ENCODE data around the gene CCDC91. TPM values are rescaled to one million over a fixed set of nuclear protein-coding genes. Genes with fewer than 3 reads are reported as not detected.
A peak's percentile ranks its signal among the peaks of the same experiment; 100 is the strongest.

CCDC91 gene
- total and polyA plus RNA-seq, 9 of the 15 experiments (the other 6 are each of a cell fraction or from before 2014, with no cell fraction given), result 10.1 to 31.1 (median 26.3) TPM

DNA sequence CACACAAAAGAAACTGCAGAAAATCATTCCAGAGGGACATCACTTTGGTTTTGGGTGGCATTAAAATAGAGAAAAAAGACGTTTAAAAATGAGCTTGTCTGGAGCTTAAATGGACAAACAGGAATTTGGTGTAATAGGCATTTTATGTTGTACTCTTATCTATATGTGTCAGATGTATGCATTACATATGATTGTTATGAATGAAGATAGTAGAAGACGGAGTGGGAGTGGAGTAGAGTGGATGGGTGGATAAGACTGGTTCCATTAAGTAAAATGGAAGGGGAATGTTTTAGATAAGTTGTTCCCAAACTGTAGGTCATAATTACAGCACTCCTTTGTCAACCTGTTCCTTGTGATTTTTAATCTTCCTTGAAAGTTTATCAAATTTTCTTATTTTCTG lies 1.9 kb downstream of the CCDC91 start (continued):
- TF ChIP-seq, protein P1, sequence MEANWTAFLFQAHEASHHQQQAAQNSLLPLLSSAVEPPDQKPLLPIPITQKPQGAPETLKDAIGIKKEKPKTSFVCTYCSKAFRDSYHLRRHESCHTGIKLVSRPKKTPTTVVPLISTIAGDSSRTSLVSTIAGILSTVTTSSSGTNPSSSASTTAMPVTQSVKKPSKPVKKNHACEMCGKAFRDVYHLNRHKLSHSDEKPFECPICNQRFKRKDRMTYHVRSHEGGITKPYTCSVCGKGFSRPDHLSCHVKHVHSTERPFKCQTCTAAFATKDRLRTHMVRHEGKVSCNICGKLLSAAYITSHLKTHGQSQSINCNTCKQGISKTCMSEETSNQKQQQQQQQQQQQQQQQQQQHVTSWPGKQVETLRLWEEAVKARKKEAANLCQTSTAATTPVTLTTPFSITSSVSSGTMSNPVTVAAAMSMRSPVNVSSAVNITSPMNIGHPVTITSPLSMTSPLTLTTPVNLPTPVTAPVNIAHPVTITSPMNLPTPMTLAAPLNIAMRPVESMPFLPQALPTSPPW (CRISPR knock-in tag; IDR thresholded peaks at IDR 0.05), result peak; percentile 32; the same call in 1 of the 2 replicates
- TF ChIP-seq MEF2D (tag; conservative IDR thresholded peaks at IDR 0.05; ENCODE audit: low read depth) (0 out of 2 replicates have a peak, but pooled peaks have one; percentile 33), DACH1 (IDR thresholded peaks at IDR 0.05; ENCODE audit: partially characterized antibody) (peak; percentile 90), CREB1 (IDR thresholded peaks at IDR 0.05) (peak; percentile 57; the same call in 1 of the 2 replicates), CREB1 (CRISPR knock-in tag; IDR thresholded peaks at IDR 0.05) (no peak), DMBX1 (CRISPR knock-in tag; IDR thresholded peaks at IDR 0.05; ENCODE audit: borderline replicate concordance) (0 out of 2 replicates have a peak, but pooled peaks have one; percentile 37), ZC3H8 (IDR thresholded peaks at IDR 0.05) (no peak), BRD9 (IDR thresholded peaks at IDR 0.05; ENCODE audit: low read depth, partially characterized antibody) (peak; percentile 41), RAD51 (IDR thresholded peaks at IDR 0.05; ENCODE audit: borderline replicate concordance, low read depth) (no peak), CBX3 (IDR thresholded peaks at IDR 0.05; ENCODE audit: borderline replicate concordance in 1 of 2, low read length in 2 of 2) (peak in 1 of 2 experiments; percentile 82; a peak in 1 of 3 replicates), ZNF695 (CRISPR knock-in tag; IDR thresholded peaks at IDR 0.05) (no peak), TCF7 (IDR thresholded peaks at IDR 0.05; ENCODE audit: borderline replicate concordance) (no peak), HDAC8 (tag; IDR thresholded peaks at IDR 0.05) (no peak), ATF7 (IDR thresholded peaks at IDR 0.05) (peak; percentile 23; the same call in 1 of the 2 replicates), ZNF384 (IDR thresholded peaks at IDR 0.05; ENCODE audit: low read depth, low read length) (no peak), ZNF354B (CRISPR knock-in tag; IDR thresholded peaks at IDR 0.05) (no peak)
- TF ChIP-seq, protein P2, sequence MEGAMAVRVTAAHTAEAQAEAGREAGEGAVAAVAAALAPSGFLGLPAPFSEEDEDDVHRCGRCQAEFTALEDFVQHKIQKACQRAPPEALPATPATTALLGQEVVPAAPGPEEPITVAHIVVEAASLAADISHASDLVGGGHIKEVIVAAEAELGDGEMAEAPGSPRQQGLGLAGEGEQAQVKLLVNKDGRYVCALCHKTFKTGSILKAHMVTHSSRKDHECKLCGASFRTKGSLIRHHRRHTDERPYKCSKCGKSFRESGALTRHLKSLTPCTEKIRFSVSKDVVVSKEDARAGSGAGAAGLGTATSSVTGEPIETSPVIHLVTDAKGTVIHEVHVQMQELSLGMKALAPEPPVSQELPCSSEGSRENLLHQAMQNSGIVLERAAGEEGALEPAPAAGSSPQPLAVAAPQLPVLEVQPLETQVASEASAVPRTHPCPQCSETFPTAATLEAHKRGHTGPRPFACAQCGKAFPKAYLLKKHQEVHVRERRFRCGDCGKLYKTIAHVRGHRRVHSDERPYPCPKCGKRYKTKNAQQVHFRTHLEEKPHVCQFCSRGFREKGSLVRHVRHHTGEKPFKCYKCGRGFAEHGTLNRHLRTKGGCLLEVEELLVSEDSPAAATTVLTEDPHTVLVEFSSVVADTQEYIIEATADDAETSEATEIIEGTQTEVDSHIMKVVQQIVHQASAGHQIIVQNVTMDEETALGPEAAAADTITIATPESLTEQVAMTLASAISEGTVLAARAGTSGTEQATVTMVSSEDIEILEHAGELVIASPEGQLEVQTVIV (CRISPR knock-in tag; IDR thresholded peaks at IDR 0.05; ENCODE audit: borderline replicate concordance), result no peak
- TF ChIP-seq, protein P3, sequence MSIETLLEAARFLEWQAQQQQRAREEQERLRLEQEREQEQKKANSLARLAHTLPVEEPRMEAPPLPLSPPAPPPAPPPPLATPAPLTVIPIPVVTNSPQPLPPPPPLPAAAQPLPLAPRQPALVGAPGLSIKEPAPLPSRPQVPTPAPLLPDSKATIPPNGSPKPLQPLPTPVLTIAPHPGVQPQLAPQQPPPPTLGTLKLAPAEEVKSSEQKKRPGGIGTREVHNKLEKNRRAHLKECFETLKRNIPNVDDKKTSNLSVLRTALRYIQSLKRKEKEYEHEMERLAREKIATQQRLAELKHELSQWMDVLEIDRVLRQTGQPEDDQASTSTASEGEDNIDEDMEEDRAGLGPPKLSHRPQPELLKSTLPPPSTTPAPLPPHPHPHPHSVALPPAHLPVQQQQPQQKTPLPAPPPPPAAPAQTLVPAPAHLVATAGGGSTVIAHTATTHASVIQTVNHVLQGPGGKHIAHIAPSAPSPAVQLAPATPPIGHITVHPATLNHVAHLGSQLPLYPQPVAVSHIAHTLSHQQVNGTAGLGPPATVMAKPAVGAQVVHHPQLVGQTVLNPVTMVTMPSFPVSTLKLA (conservative IDR thresholded peaks at IDR 0.05), result peak; percentile 30 to 46; a peak in 2 of 4 replicates
- TF ChIP-seq, protein P4, sequence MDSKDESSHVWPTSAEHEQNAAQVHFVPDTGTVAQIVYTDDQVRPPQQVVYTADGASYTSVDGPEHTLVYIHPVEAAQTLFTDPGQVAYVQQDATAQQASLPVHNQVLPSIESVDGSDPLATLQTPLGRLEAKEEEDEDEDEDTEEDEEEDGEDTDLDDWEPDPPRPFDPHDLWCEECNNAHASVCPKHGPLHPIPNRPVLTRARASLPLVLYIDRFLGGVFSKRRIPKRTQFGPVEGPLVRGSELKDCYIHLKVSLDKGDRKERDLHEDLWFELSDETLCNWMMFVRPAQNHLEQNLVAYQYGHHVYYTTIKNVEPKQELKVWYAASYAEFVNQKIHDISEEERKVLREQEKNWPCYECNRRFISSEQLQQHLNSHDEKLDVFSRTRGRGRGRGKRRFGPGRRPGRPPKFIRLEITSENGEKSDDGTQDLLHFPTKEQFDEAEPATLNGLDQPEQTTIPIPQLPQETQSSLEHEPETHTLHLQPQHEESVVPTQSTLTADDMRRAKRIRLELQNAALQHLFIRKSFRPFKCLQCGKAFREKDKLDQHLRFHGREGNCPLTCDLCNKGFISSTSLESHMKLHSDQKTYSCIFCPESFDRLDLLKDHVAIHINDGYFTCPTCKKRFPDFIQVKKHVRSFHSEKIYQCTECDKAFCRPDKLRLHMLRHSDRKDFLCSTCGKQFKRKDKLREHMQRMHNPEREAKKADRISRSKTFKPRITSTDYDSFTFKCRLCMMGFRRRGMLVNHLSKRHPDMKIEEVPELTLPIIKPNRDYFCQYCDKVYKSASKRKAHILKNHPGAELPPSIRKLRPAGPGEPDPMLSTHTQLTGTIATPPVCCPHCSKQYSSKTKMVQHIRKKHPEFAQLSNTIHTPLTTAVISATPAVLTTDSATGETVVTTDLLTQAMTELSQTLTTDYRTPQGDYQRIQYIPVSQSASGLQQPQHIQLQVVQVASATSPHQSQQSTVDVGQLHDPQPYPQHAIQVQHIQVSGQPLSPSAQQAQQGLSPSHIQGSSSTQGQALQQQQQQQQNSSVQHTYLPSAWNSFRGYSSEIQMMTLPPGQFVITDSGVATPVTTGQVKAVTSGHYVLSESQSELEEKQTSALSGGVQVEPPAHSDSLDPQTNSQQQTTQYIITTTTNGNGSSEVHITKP (IDR thresholded peaks at IDR 0.05; ENCODE audit: partially characterized antibody), result peak; percentile 54
- TF ChIP-seq, protein P5, sequence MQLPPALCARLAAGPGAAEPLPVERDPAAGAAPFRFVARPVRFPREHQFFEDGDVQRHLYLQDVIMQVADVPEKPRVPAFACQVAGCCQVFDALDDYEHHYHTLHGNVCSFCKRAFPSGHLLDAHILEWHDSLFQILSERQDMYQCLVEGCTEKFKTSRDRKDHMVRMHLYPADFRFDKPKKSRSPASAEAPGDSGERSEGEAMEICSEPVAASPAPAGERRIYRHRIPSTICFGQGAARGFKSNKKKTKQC (CRISPR knock-in tag; IDR thresholded peaks at IDR 0.05), result no peak
